Heart right ventricle (tissue), 16 donors: ENCODE data around the gene CENPV. TPM values are rescaled to one million over a fixed set of nuclear protein-coding genes. Genes with fewer than 3 reads are reported as not detected.

Experiments used
- ATAC-seq, 8 donors: fragments of 200-7000 bp; cut with Tn5 transposase; one replicate each; pipeline ENCODE4 v1.9.1; 2020; ENCODE audit warnings: mild to moderate bottlenecking in 8 of 8, moderate library complexity in 8 of 8, moderate number of reproducible peaks in 1 of 8
- DNase-seq, 2 donors: peaks; one replicate each; pipeline ENCODE4 v3.0.0-alpha.2; 2020
- H3K27ac ChIP-seq, 10 donors: fragments of 200-600 bp; sonication (generic) in 2 of 10; one replicate each; pipeline versions ENCODE4 v1.5.0 to v1.8.0; 2020 to 2022; ENCODE audit warnings: mild to moderate bottlenecking in 3 of 10
- H3K27me3 ChIP-seq, 7 donors: fragments of 200-600 bp; one replicate each; pipeline ENCODE4 v1.8.0; 2021 to 2022; ENCODE audit warnings: mild to moderate bottlenecking in 2 of 7
- H3K36me3 ChIP-seq, 9 donors: fragments of 200-600 bp; sonication (generic) in 1 of 9; one replicate each; pipeline versions ENCODE4 v1.5.0 to v1.8.0; 2020 to 2022; ENCODE audit warnings: mild to moderate bottlenecking in 2 of 9
- H3K4me1 ChIP-seq, 9 donors: fragments of 200-600 bp; sonication (generic) in 1 of 9; one replicate each; pipeline versions ENCODE4 v1.5.0 to v1.8.0; 2020 to 2022; ENCODE audit warnings: mild to moderate bottlenecking in 4 of 9
- H3K4me3 ChIP-seq, 10 donors: fragments of 200-600 bp; sonication (generic) in 2 of 10; one replicate each; pipeline versions ENCODE4 v1.5.0 to v1.8.0; 2020 to 2022; ENCODE audit warnings: mild to moderate bottlenecking in 7 of 10, moderate library complexity in 2 of 10
- H3K9me3 ChIP-seq, 11 donors: fragments of 200-600 bp in 10 of 11; sonication (generic) in 2 of 11; one replicate each; pipeline versions ENCODE4 v1.5.0 to v1.8.0; 2013 to 2022; ENCODE audit warnings: mild to moderate bottlenecking in 2 of 11, control low read depth in 1 of 11, moderate library complexity in 1 of 11
- CTCF ChIP-seq, 9 donors: fragments of 200-600 bp; sonication (generic) in 2 of 9; IDR thresholded peaks; one replicate each; pipeline versions ENCODE4 v1.5.0 to v1.8.0; 2021 to 2022; ENCODE audit warnings: antibody characterized with exemption in 9 of 9, mild to moderate bottlenecking in 5 of 9, moderate library complexity in 1 of 9
- WGBS, 2 donors: extraction: QIAGEN DNeasy Blood & Tissue Kit; methylation state at CpG; one replicate each; pipeline ENCODE4 v1.1.7; 2013; ENCODE audit warnings: inconsistent platforms in 1 of 2; 5-methylcytosine and 5-hydroxymethylcytosine counted together
- intact Hi-C, 10 donors: fragments of 100-400 bp; cut with DNase I; formaldehyde crosslinking; loops; one replicate each; pipeline versions ENCODE4 v1.11.1 to v1.14.2; 2022
- polyA plus RNA-seq, 2 donors: library from polyadenylated mRNA; stranded (reverse); fragments of 200-250 nt; gene quantifications; one replicate each; pipeline ENCODE4 v1.2.3, GENCODE V29; 2013
- total RNA-seq, 10 donors: library from RNA; stranded (reverse); fragmentation: NEBNext Ultra II Directional in 3 of 10; extraction: Animal tissue kit (Norgen Biotek cat#: 25700) in 3 of 10; gene quantifications; one replicate each; pipeline versions ENCODE4 v1.2.1 to v1.2.4, GENCODE V29; 2021 to 2023
- donor health status: Arrhythmogenic right ventricular cardiomyopathy.
- donor health status: ischemic (EF 13 %, LVEDD 7.1; RV severe dilation, severe dysfunction).
- donor health status: healthy with polysubstance abuse.
- donor health status: DM: no; HTN: yes; CAD: no.
- donor health status: DM: no; HTN: no; CAD: no.
- donor health status: ischemic (EF 25% LVEDD 6.9; RV normal size, moderate dysfunction).
- donor health status: ischemic (EF 25% LVEDD 5.7; RV mildly dilated, moderate dysfunction).
- donor health status: healthy.
- donor health status: DM: yes; HTN: yes; CAD: no.
- donor health status: Ischemic cardiomyopathy.
- donor health status: ischemic (EF 35%, LVEDD 5.7; RV mildly dilated, moderate dysfunction).
- donor health status: nonischemic (EF 11% LVEDD 7.7; RV severe dilation, severe dysfunction).
- donor health status: DM: yes; HTN: yes; CAD: no.
- donor health status: PGD.
- donor health status: ischemic (EF 29% LVEDD 5.4; RV normal size, mild dysfunction).
- donor health status: nonischemic (EF 23%, LVEDD 6.1; RV moderate dilation, normal function).

Gene CENPV
- total and polyA plus RNA-seq, 12 donors = 6.4 to 21.8 (median 11.9) TPM

GRCh38 chr17:16322636-16323035, 30.6 kb downstream of the CENPV start:
- intact Hi-C loops = no loop called here
- Histone ChIP-seq H3K9me3 (no peaks in the 10 kb centered on the region), H3K4me3 (no peak overlapping the region), H3K27ac (no peak overlapping the region), H3K27me3 (no peaks in the 10 kb centered on the region), H3K36me3 (peaks cover 0 to 74% (median 14%) of the 10 kb centered on the region in 9 donors), H3K4me1 (no peaks in the 10 kb centered on the region)
- 95 to 99% methylated on average over 3 of the region's 3 CpGs for WGBS, 2 donors
- no peak for DNase-seq
- no peak for TF ChIP-seq CTCF (IDR thresholded peaks at IDR 0.05)
- ATAC-seq = no peak

GRCh38 chr17:16319969-16320368, 33.3 kb downstream of the CENPV start:
- H3K9me3 ChIP-seq = no peaks in the 10 kb centered on the region
- intact Hi-C loops = no loop called here
- no peak for ATAC-seq
- WGBS, 2 donors = 68 to 84% methylated on average over 3 of the region's 3 CpGs
- DNase-seq = no peak
- peaks cover 0 to 66% (median 13%) of the 10 kb centered on the region in 9 donors for H3K36me3 ChIP-seq
- H3K27ac ChIP-seq = no peak overlapping the region
- H3K27me3 ChIP-seq = no peaks in the 10 kb centered on the region
- no peaks in the 10 kb centered on the region for H3K4me1 ChIP-seq
- no peak overlapping the region for H3K4me3 ChIP-seq
- TF ChIP-seq CTCF (IDR thresholded peaks at IDR 0.05) = no peak

GRCh38 chr17:16314859-16315258, 38.4 kb downstream of the CENPV start:
- intact Hi-C loops = loop anchor here in 1 of 10 donors (5.0 kb wide), 1 partner anchor 907 kb away; no protein-coding TSS in a partner anchor
- peaks cover 0 to 52% (median 7%) of the 10 kb centered on the region in 9 donors for H3K36me3 ChIP-seq

GRCh38 chr17:16314189-16314588, 39.1 kb downstream of the CENPV start:
- Histone ChIP-seq H3K36me3 (peaks cover 0 to 52% (median 7%) of the 10 kb centered on the region in 9 donors), H3K9me3 (no peaks in the 10 kb centered on the region), H3K27ac (no peak overlapping the region), H3K4me1 (no peaks in the 10 kb centered on the region), H3K4me3 (no peak overlapping the region), H3K27me3 (no peaks in the 10 kb centered on the region)
- no peak for TF ChIP-seq CTCF (IDR thresholded peaks at IDR 0.05)
- ATAC-seq = no peak
- no peak for DNase-seq
- intact Hi-C loops = loop anchor here in 1 of 10 donors (5.0 kb wide), 1 partner anchor 908 kb away; no protein-coding TSS in a partner anchor

More at GRCh38 chr17:16314859-16315258, 38.4 kb downstream of the CENPV start:
- no peaks in the 10 kb centered on the region for H3K9me3 ChIP-seq
- no peaks in the 10 kb centered on the region for H3K4me1 ChIP-seq
- no peak for TF ChIP-seq CTCF (IDR thresholded peaks at IDR 0.05)
- no peak overlapping the region for H3K4me3 ChIP-seq
- ATAC-seq = no peak
- DNase-seq = no peak
- H3K27ac ChIP-seq = no peak overlapping the region
- 95 to 96% methylated on average over 3 of the region's 3 CpGs for WGBS, 2 donors
- H3K27me3 ChIP-seq = no peaks in the 10 kb centered on the region
